HEK293T (cell line): ENCODE results near the gene ESR1.

Source experiments
- CTCF ChIA-PET: fragments of 350-600 bp; formaldehyde crosslinking; extraction: SDS; loops from one replicate; lab custom pipeline; 2021; ENCODE audit warnings: antibody characterized with exemption, inconsistent platforms; lab: Yijun Ruan, JAX
- POLR2A ChIA-PET: fragments of 350-600 bp; formaldehyde crosslinking; extraction: SDS; loops from one replicate; lab custom pipeline; 2020; ENCODE audit warnings: antibody characterized with exemption, inconsistent platforms; lab: Yijun Ruan, JAX
- DNase-seq: peaks from one replicate; pipeline ENCODE4 v3.0.0; 2012; ENCODE audit warnings: mixed read lengths; ENCODE audit errors: extremely low spot score
- ARNT ChIP-seq: fragments of 450-650 bp; IDR thresholded peaks from 2 replicates; pipeline ENCODE4 v1.6.1; 2017; ENCODE audit warnings: mild to moderate bottlenecking
- BHLHE40 ChIP-seq: fragments of 450-650 bp; IDR thresholded peaks from 2 replicates; pipeline ENCODE4 v1.6.1; 2016; ENCODE audit warnings: mild to moderate bottlenecking, moderate library complexity, borderline replicate concordance
- CTBP1 ChIP-seq: fragments of 450-650 bp; IDR thresholded peaks from 2 replicates; pipeline ENCODE4 v1.6.1; 2016; ENCODE audit warnings: borderline replicate concordance
- ELF4 ChIP-seq: fragments of 450-650 bp; IDR thresholded peaks from 2 replicates; pipeline ENCODE4 v1.6.1; 2017; ENCODE audit warnings: antibody characterized with exemption
- FOXA1 ChIP-seq: fragments of 450-650 bp; IDR thresholded peaks from 2 replicates; pipeline ENCODE4 v1.6.1; 2016; ENCODE audit warnings: mild to moderate bottlenecking
- FOXK2 ChIP-seq: fragments of 450-650 bp; IDR thresholded peaks from 2 replicates; pipeline ENCODE4 v1.6.1; 2016; ENCODE audit warnings: mild to moderate bottlenecking
- FOXM1 ChIP-seq: fragments of 450-650 bp; IDR thresholded peaks from 2 replicates; pipeline ENCODE4 v1.6.1; 2017; ENCODE audit warnings: mild to moderate bottlenecking, borderline replicate concordance
- HDGF ChIP-seq: fragments of 450-650 bp; IDR thresholded peaks from 2 replicates; pipeline ENCODE4 v1.6.1; 2017; ENCODE audit warnings: antibody characterized with exemption, borderline replicate concordance
- L3MBTL2 ChIP-seq: fragments of 450-650 bp; conservative IDR thresholded peaks from 2 replicates; pipeline ENCODE4 v1.6.1; 2016; ENCODE audit warnings: mild to moderate bottlenecking
- LEF1 ChIP-seq: fragments of 450-650 bp; IDR thresholded peaks from 2 replicates; pipeline ENCODE4 v1.6.1; 2017; ENCODE audit warnings: mild to moderate bottlenecking, borderline replicate concordance
- NFRKB ChIP-seq: fragments of 450-650 bp; IDR thresholded peaks from 2 replicates; pipeline ENCODE4 v1.6.1; 2016; ENCODE audit warnings: mild to moderate bottlenecking, moderate library complexity
- PKNOX1 ChIP-seq: fragments of 450-650 bp; IDR thresholded peaks from 2 replicates; pipeline ENCODE4 v1.6.1; 2016
- SP1 ChIP-seq: fragments of 450-650 bp; IDR thresholded peaks from 2 replicates; pipeline ENCODE4 v1.6.1; 2017
- SUZ12 ChIP-seq: fragments of 450-650 bp; IDR thresholded peaks from 2 replicates; pipeline ENCODE4 v1.6.1; 2016; ENCODE audit warnings: mild to moderate bottlenecking
- TARDBP ChIP-seq: fragments of 450-650 bp; IDR thresholded peaks from 2 replicates; pipeline ENCODE4 v1.6.1; 2016
- ZNF384 ChIP-seq: fragments of 450-650 bp; IDR thresholded peaks from 2 replicates; pipeline ENCODE4 v1.6.1; 2016

Gene ESR1

GRCh38 chr6:151765444-151765886, 42.0 kb upstream of the ESR1 start:
- peak; percentile 67 for DNase-seq
- POLR2A ChIA-PET, result no interaction called here
- TF ChIP-seq FOXM1, result no peak
- TF ChIP-seq LEF1, result no peak
- TF ChIP-seq ZNF384, result 0 out of 2 replicates have a peak, but pooled peaks have one; percentile 30
- TF ChIP-seq BHLHE40, result no peak
- peak; percentile 91 for TF ChIP-seq PKNOX1
- CTCF ChIA-PET, result interaction anchor here (0.6 to 1.6 kb wide), 10 partner anchors 11 to 503 kb away, joined by 3 to 12 read pairs (median 4); no protein-coding TSS in a partner anchor

GRCh38 chr6:151772446-151772845, 35.0 kb upstream of the ESR1 start:
- ChIA-PET CTCF (no interaction called here), POLR2A (no interaction called here)
- DNase-seq, result no peak
- no peak for TF ChIP-seq ZNF384

- ChIA-PET POLR2A (no interaction called here), CTCF (no interaction called here)
- no peak for DNase-seq
- no peak for TF ChIP-seq LEF1
- no peak for TF ChIP-seq BHLHE40
- no peak for TF ChIP-seq CTBP1
- TF ChIP-seq TARDBP, result no peak
- no peak for TF ChIP-seq PKNOX1
- no peak for TF ChIP-seq ARNT
- no peak for TF ChIP-seq NFRKB
- no peak for TF ChIP-seq ELF4
- no peak for TF ChIP-seq ZNF384
- TF ChIP-seq L3MBTL2, result no peak
- no peak for TF ChIP-seq SP1
- TF ChIP-seq FOXK2, result no peak
- TF ChIP-seq HDGF, result no peak
- TF ChIP-seq FOXM1, result no peak
- no peak for TF ChIP-seq FOXA1
- no peak for TF ChIP-seq SUZ12
Observed at GRCh38 chr6:151773382-151773781, 34.1 kb upstream of the ESR1 start.

GRCh38 chr6:151782560-151782959, 24.9 kb upstream of the ESR1 start:
- DNase-seq, result no peak
- CTCF ChIA-PET, result interaction anchor here (1.1 kb wide), 1 partner anchor 342 kb away, joined by 3 read pairs; no protein-coding TSS in a partner anchor
- POLR2A ChIA-PET, result no interaction called here
- TF ChIP-seq TARDBP (no peak), FOXA1 (no peak), ARNT (no peak), FOXK2 (no peak), FOXM1 (no peak), CTBP1 (no peak), NFRKB (no peak), PKNOX1 (no peak), HDGF (no peak)

- TF ChIP-seq ZNF384 (no peak), HDGF (no peak), CTBP1 (no peak), TARDBP (no peak), LEF1 (no peak), PKNOX1 (no peak), BHLHE40 (no peak), FOXM1 (no peak), L3MBTL2 (no peak), FOXK2 (no peak), FOXA1 (no peak), SP1 (no peak)
- CTCF ChIA-PET, result no interaction called here
- POLR2A ChIA-PET, result no interaction called here
- DNase-seq, result no peak
Observed at GRCh38 chr6:151783692-151784091, 23.8 kb upstream of the ESR1 start.

GRCh38 chr6:151784441-151785214, 22.9 kb upstream of the ESR1 start:
- TF ChIP-seq PKNOX1, result no peak
- no peak for TF ChIP-seq ARNT
- no peak for TF ChIP-seq TARDBP
- TF ChIP-seq FOXK2, result no peak
- no peak for TF ChIP-seq SUZ12
- no peak for TF ChIP-seq NFRKB
- no peak for TF ChIP-seq ELF4
- no peak for TF ChIP-seq BHLHE40
- TF ChIP-seq L3MBTL2, result no peak
- no peak for TF ChIP-seq FOXA1
- CTCF ChIA-PET, result no interaction called here
- no peak for DNase-seq
- POLR2A ChIA-PET, result no interaction called here
